Activated CD8-positive, alpha-beta memory T cell treated with anti-CD3 and anti-CD28 coated beads, Interleukin-2, amount 50 U/mL, for 24 hours (primary cell): ENCODE measurements around the gene RAB7A.
"Not testable (repeated sequence)": the region's sequence is repeated elsewhere in the genome, so short reads cannot be mapped to it uniquely, and the experiment has no call there.

Experiments used
- DNase-seq: peaks from one replicate; pipeline ENCODE4 v3.0.0-alpha.2; 2020; ENCODE audit errors: extremely low read depth

Gene RAB7A

GRCh38 chr3:128820252-128820839 lies 94.4 kb downstream of the RAB7A start:
- DNase-seq, result no peak

- no peak for DNase-seq
Measured at GRCh38 chr3:128823008-128823407, 97.0 kb downstream of the RAB7A start.

- no peak for DNase-seq
Measured at GRCh38 chr3:128823631-128824030, 97.6 kb downstream of the RAB7A start.

GRCh38 chr3:128824132-128824850 lies 98.3 kb downstream of the RAB7A start:
- DNase-seq, result no peak

GRCh38 chr3:128825117-128825725 lies 99.2 kb downstream of the RAB7A start:
- DNase-seq, result no peak

- DNase-seq, result not testable (repeated sequence)
Measured at GRCh38 chr3:128829087-128829486, 103.1 kb downstream of the RAB7A start.

GRCh38 chr3:128829925-128830625 lies 104.1 kb downstream of the RAB7A start:
- DNase-seq, result not testable (repeated sequence)

- not testable (repeated sequence) for DNase-seq
Measured at GRCh38 chr3:128830762-128831161, 104.8 kb downstream of the RAB7A start.

GRCh38 chr3:128832979-128833378 lies 107.0 kb downstream of the RAB7A start:
- DNase-seq, result not testable (repeated sequence)

- DNase-seq, result no peak
Measured at GRCh38 chr3:128835096-128835495, 109.1 kb downstream of the RAB7A start.

- DNase-seq, result no peak
Measured at GRCh38 chr3:128841926-128842920, 116.2 kb downstream of the RAB7A start.

- no peak for DNase-seq
Measured at GRCh38 chr3:128844502-128844901, 118.5 kb downstream of the RAB7A start.

GRCh38 chr3:128845119-128845777 lies 119.3 kb downstream of the RAB7A start:
- no peak for DNase-seq

- peak; percentile 47 for DNase-seq
Measured at GRCh38 chr3:128845778-128846485, 119.9 kb downstream of the RAB7A start.

- no peak for DNase-seq
Measured at GRCh38 chr3:128846486-128846891, 120.5 kb downstream of the RAB7A start.

- DNase-seq, result no peak
Measured at GRCh38 chr3:128847666-128848370, 121.8 kb downstream of the RAB7A start.

GRCh38 chr3:128848936-128849335 lies 123.0 kb downstream of the RAB7A start:
- no peak for DNase-seq

- no peak for DNase-seq
Measured at GRCh38 chr3:128849911-128850455, 124.0 kb downstream of the RAB7A start.

GRCh38 chr3:128850544-128850943 lies 124.6 kb downstream of the RAB7A start:
- no peak for DNase-seq
